ENCODE results near the gene TCF4. TPM values are rescaled to one million over a fixed set of nuclear protein-coding genes. Genes with fewer than 3 reads are reported as not detected.

Gene TCF4
- total and polyA plus RNA-seq, 2 donors (not counting 3 experiments of a cell fraction or from before 2014, with no cell fraction given) = 183 to 390 TPM

DNA sequence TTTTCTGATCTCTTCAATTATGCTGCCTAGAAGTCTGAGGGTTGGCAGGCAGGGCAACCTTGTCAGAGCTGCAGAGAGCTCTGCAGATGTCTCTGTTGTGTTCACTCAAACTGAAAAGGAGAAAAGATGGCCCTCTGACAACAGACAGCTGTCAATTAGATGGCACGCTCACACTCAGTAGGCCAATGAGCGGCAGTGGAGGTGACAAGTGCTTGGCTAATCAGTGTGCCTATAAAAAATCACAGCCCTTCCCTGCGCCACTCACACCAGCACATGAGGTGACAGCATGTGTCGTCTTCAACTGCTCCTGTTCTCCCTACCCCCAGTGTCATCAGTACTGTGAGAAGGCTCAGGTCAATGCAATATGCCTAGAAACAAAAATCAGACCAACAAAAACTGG lies 203.9 kb downstream of the TCF4 start:
- H3K4me2 ChIP-seq (ENCODE audit: insufficient read depth, low read length) = no peak overlapping the region
- H3K4me1 ChIP-seq (ENCODE audit: control insufficient read depth, extremely low read depth, insufficient read depth, low read length) = peaks cover 33% of the 10 kb centered on the region
- peaks cover 2% of the 10 kb centered on the region for H4K20me1 ChIP-seq (replicated peaks; ENCODE audit: control insufficient read depth, extremely low read depth, insufficient read depth, low read length)
- H3K27me3 ChIP-seq (ENCODE audit: control insufficient read depth in 2 of 2, insufficient read depth in 2 of 2, low read length in 2 of 2) = no peaks in the 10 kb centered on the region
- DNase-seq (ENCODE audit: low read depth, low spot score) (no peak), FAIRE-seq (no peak)
- H3K79me2 ChIP-seq (ENCODE audit: control insufficient read depth, insufficient read depth, low read length) = peaks cover 87% of the 10 kb centered on the region
- H3K9ac ChIP-seq (replicated peaks; ENCODE audit: extremely low read depth, insufficient read depth, low read length) = no peak overlapping the region
- H3K4me3 ChIP-seq (replicated peaks in 1 of 3; ENCODE audit: insufficient read depth in 1 of 3, low read depth in 1 of 3, low read length in 3 of 3) = no peak overlapping the region
- intact Hi-C loops (cut with micrococcal nuclease) (loop anchor here (1.0 to 10.0 kb wide), 5 partner anchors 125 to 699 kb away; no protein-coding TSS in a partner anchor), dilution Hi-C loops (cut with MboI; ENCODE audit: extremely low pct_ligation_motif_present, low sequenced_read_pairs) (no loop called here)
- H3K9me1 ChIP-seq (replicated peaks; ENCODE audit: control insufficient read depth, extremely low read depth, insufficient read depth, low read length) = no peaks in the 10 kb centered on the region
- TF ChIP-seq JUN (IDR thresholded peaks at IDR 0.05; ENCODE audit: borderline replicate concordance, insufficient read depth, insufficient read length, low read depth) (no peak), GATA2 (IDR thresholded peaks at IDR 0.05; ENCODE audit: insufficient read depth, insufficient read length, low read depth, low read length) (no peak), POLR2AphosphoS5 (IDR thresholded peaks at IDR 0.05; ENCODE audit: insufficient read depth, low read depth, low read length) (no peak), EZH2 (IDR thresholded peaks at IDR 0.05; ENCODE audit: borderline replicate concordance, low read depth, low read length, severe bottlenecking) (no peak), FOS (IDR thresholded peaks at IDR 0.05; ENCODE audit: borderline replicate concordance, insufficient read depth, low read length) (no peak), MYC (IDR thresholded peaks at IDR 0.05; ENCODE audit: low read depth, low read length) (no peak), POLR2A (IDR thresholded peaks at IDR 0.05; ENCODE audit: low read depth, low read length) (no peak)
- TF ChIP-seq, protein P1, sequence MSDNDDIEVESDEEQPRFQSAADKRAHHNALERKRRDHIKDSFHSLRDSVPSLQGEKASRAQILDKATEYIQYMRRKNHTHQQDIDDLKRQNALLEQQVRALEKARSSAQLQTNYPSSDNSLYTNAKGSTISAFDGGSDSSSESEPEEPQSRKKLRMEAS (IDR thresholded peaks at IDR 0.05; ENCODE audit: insufficient read depth, insufficient read length) = no peak
- TF ChIP-seq, protein P2, sequence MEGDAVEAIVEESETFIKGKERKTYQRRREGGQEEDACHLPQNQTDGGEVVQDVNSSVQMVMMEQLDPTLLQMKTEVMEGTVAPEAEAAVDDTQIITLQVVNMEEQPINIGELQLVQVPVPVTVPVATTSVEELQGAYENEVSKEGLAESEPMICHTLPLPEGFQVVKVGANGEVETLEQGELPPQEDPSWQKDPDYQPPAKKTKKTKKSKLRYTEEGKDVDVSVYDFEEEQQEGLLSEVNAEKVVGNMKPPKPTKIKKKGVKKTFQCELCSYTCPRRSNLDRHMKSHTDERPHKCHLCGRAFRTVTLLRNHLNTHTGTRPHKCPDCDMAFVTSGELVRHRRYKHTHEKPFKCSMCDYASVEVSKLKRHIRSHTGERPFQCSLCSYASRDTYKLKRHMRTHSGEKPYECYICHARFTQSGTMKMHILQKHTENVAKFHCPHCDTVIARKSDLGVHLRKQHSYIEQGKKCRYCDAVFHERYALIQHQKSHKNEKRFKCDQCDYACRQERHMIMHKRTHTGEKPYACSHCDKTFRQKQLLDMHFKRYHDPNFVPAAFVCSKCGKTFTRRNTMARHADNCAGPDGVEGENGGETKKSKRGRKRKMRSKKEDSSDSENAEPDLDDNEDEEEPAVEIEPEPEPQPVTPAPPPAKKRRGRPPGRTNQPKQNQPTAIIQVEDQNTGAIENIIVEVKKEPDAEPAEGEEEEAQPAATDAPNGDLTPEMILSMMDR (IDR thresholded peaks at IDR 0.05; ENCODE audit: extremely low read depth in 1 of 2, insufficient read depth in 1 of 2, low read depth in 1 of 2, low read length in 2 of 2) = no peak
- H3K36me3 ChIP-seq (ENCODE audit: control insufficient read depth in 2 of 2, extremely low read depth in 1 of 2, insufficient read depth in 2 of 2, low read length in 2 of 2) = peaks cover 5 to 12% of the 10 kb centered on the region in 2 experiments
- H2AFZ ChIP-seq (ENCODE audit: low read depth, low read length) = no peak overlapping the region
- POLR2A ChIA-PET = interaction anchor here (1.1 kb wide), 2 partner anchors 11 to 16 kb away, joined by 3 to 5 read pairs; no protein-coding TSS in a partner anchor
- H3K27ac ChIP-seq (ENCODE audit: insufficient read depth, low read depth, low read length) = no peak overlapping the region
- no peaks in the 10 kb centered on the region for H3K9me3 ChIP-seq (replicated peaks; ENCODE audit: control insufficient read depth, insufficient read depth, low read length)
- CTCF ChIA-PET = interaction anchor here (0.8 to 3.5 kb wide), 39 partner anchors 8 to 1193 kb away, joined by 3 to 65 read pairs (median 6); no protein-coding TSS in a partner anchor
- no TSS peak for BruUV-seq (replicated peaks)
